Smooth muscle cell (in vitro differentiated cells): ENCODE results near the gene TMEM232. TPM values are rescaled to one million over a fixed set of nuclear protein-coding genes. Genes with fewer than 3 reads are reported as not detected.
A peak's percentile ranks its signal among the peaks of the same experiment; 100 is the strongest.

Experiments
- DNase-seq: peaks from one replicate; lab custom pipeline; 2025; ENCODE audit not compliant: unreplicated experiment; lab: John Stamatoyannopoulos, UW
- H2AFZ ChIP-seq: fragments of 200-600 bp; sonication (generic); 2 replicates; pipeline ENCODE4 v1.6.0; 2016; ENCODE audit warnings: antibody characterized with exemption, low read depth, mild to moderate bottlenecking
- H3F3A ChIP-seq: fragments of 200-600 bp; sonication (generic); 2 replicates; pipeline ENCODE4 v1.6.0; 2017; ENCODE audit warnings: antibody characterized with exemption, low read depth
- H3K27ac ChIP-seq: fragments of 200-600 bp; sonication (generic); 2 replicates; pipeline ENCODE4 v1.5.1; 2016; ENCODE audit warnings: low read depth, mild to moderate bottlenecking
- H3K27me3 ChIP-seq: fragments of 200-600 bp; sonication (generic); 2 replicates; pipeline ENCODE4 v1.6.1; 2016; ENCODE audit warnings: low read depth, mild to moderate bottlenecking
- H3K36me3 ChIP-seq: fragments of 200-600 bp; sonication (generic); 2 replicates; pipeline ENCODE4 v1.5.1; 2016; ENCODE audit warnings: low read depth
- H3K4me1 ChIP-seq: fragments of 200-600 bp; sonication (generic); 2 replicates; pipeline ENCODE4 v1.5.1; 2016; ENCODE audit warnings: low read depth
- H3K4me2 ChIP-seq: fragments of 200-600 bp; sonication (generic); 2 replicates; pipeline ENCODE4 v1.6.0; 2016; ENCODE audit warnings: mild to moderate bottlenecking
- H3K4me3 ChIP-seq: fragments of 200-600 bp; sonication (generic); 2 replicates; pipeline ENCODE4 v1.5.1; 2016; ENCODE audit warnings: mild to moderate bottlenecking
- H3K79me2 ChIP-seq: fragments of 200-600 bp; sonication (generic); 2 replicates; pipeline ENCODE4 v1.6.0; 2016; ENCODE audit warnings: low read depth, mild to moderate bottlenecking
- H3K9ac ChIP-seq: fragments of 200-600 bp; sonication (generic); 2 replicates; pipeline ENCODE4 v1.6.0; 2016; ENCODE audit warnings: low read depth
- H3K9me3 ChIP-seq: fragments of 200-600 bp; sonication (generic); replicated peaks from 2 replicates; pipeline ENCODE4 v1.5.1; 2016; ENCODE audit warnings: low read depth
- H4K20me1 ChIP-seq: fragments of 200-600 bp; sonication (generic); 2 replicates; pipeline ENCODE4 v1.6.0; 2016; ENCODE audit warnings: low read depth
- WGBS: methylation state at CpG from one replicate; pipeline ENCODE4 v1.1.7; 2016; ENCODE audit warnings: low lambda C conversion rate; 5-methylcytosine and 5-hydroxymethylcytosine counted together
- polyA plus RNA-seq: library from polyadenylated mRNA; unstranded; fragments of >200 nt; fragmentation: Nextera tagmentation; extraction: Ambion mirVana; gene quantifications from 2 replicates; pipeline ENCODE4 v1.2.1, GENCODE V29; 2016
- total RNA-seq: library from RNA; depleted of rRNA; stranded (reverse); fragments of >200 nt; gene quantifications from 2 replicates; pipeline ENCODE4 v1.2.3, GENCODE V29; 2014
- TF ChIP-seq, protein P1 (sequence below): fragments of 200-600 bp; sonication (generic); IDR thresholded peaks from 2 replicates; pipeline ENCODE4 v1.5.1; 2017; ENCODE audit warnings: borderline replicate concordance, mild to moderate bottlenecking, antibody characterized with exemption; ENCODE audit not compliant: insufficient read depth, poor library complexity, severe bottlenecking

TMEM232 gene
- total and polyA plus RNA-seq, 2 experiments from 2014 or later, result 0.49 to 1.0 TPM

DNA sequence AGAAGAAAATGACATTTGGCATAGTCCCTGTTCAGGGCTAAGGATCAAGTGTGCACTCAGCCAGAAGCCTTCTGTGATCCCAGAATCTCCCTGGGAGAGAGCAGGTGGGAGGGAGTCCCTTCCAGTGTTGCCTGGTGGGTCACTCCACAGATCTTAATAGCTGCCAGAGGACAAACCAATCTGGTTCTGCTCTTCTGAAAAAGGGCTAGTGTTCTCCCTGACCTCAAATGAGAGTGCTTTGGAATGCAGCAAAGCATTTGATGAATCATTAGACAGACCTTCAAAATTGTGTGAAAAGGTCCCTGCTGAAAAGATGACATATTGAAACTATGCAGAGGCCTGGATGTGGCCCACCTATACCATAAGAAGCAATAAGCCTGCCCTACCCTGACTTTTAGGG, 339.7 kb downstream of the TMEM232 start:
- Histone ChIP-seq H3K4me1 (peaks cover 8% of the 10 kb centered on the region), H3K4me3 (no peak overlapping the region), H3K9me3 (no peaks in the 10 kb centered on the region), H3K36me3 (no peaks in the 10 kb centered on the region), H3F3A (no peaks in the 10 kb centered on the region), H3K27ac (peak overlapping the region; percentile 75), H3K4me2 (no peak overlapping the region), H3K27me3 (no peaks in the 10 kb centered on the region), H4K20me1 (no peaks in the 10 kb centered on the region), H3K79me2 (no peaks in the 10 kb centered on the region), H3K9ac (no peak overlapping the region), H2AFZ (no peak overlapping the region)
- TF ChIP-seq, protein P1, sequence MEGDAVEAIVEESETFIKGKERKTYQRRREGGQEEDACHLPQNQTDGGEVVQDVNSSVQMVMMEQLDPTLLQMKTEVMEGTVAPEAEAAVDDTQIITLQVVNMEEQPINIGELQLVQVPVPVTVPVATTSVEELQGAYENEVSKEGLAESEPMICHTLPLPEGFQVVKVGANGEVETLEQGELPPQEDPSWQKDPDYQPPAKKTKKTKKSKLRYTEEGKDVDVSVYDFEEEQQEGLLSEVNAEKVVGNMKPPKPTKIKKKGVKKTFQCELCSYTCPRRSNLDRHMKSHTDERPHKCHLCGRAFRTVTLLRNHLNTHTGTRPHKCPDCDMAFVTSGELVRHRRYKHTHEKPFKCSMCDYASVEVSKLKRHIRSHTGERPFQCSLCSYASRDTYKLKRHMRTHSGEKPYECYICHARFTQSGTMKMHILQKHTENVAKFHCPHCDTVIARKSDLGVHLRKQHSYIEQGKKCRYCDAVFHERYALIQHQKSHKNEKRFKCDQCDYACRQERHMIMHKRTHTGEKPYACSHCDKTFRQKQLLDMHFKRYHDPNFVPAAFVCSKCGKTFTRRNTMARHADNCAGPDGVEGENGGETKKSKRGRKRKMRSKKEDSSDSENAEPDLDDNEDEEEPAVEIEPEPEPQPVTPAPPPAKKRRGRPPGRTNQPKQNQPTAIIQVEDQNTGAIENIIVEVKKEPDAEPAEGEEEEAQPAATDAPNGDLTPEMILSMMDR, result no peak
- no peak for DNase-seq

DNA sequence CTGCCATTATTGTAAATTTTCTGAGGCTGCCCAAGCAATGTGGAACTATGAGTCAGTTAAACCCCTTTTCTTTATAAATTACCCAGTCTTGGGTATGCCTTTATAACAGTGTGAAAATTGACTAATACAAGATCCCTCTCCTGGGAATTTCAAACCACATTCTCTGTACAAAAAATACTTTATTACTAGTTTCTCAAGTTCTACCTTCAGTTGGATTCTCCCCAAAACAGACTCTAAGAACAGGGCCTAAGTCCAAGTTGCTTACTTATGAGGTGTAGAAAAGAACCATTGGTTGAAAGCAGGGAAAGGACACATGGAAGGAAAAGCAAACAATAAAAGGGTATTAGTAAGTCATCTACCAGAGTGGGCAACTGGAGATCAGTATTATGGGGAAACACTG, 343.2 kb downstream of the TMEM232 start:
- no peak for DNase-seq
- H3K4me1 ChIP-seq, result peaks cover 8% of the 10 kb centered on the region
- H2AFZ ChIP-seq, result no peak overlapping the region
- no peak overlapping the region for H3K4me3 ChIP-seq
- H4K20me1 ChIP-seq, result no peaks in the 10 kb centered on the region
- H3K9me3 ChIP-seq, result no peaks in the 10 kb centered on the region
- no peak overlapping the region for H3K9ac ChIP-seq
- H3K79me2 ChIP-seq, result no peaks in the 10 kb centered on the region
- no peak overlapping the region for H3K27ac ChIP-seq
- H3F3A ChIP-seq, result peaks cover 9% of the 10 kb centered on the region
- TF ChIP-seq, protein P1, result no peak
- no peaks in the 10 kb centered on the region for H3K27me3 ChIP-seq
- H3K36me3 ChIP-seq, result no peaks in the 10 kb centered on the region
- no peak overlapping the region for H3K4me2 ChIP-seq

DNA sequence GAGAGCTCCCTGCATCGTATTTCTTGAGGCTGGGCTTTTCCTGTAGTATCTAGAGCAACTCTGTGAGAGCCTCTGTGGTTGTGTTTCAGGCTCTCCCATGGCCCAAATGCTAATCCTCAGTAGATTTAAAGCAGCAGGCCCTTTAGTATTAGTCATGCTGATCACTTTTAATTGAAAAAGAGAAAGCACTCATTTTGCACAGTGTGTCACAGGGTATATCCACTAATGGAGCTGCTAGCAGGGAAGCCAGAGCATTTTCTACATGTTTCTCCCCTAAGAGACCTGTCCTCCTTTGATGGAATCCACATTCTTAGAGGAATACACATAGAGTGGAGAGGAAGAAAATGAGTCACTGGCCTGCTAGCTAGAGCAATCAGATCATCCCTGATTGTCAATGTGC, 348.5 kb downstream of the TMEM232 start:
- peaks cover 10% of the 10 kb centered on the region for H3K4me1 ChIP-seq
- 0% methylated on average over 1 of the region's 1 CpG for WGBS
- H3F3A ChIP-seq, result peaks cover 23% of the 10 kb centered on the region
- DNase-seq, result no peak
- no peak overlapping the region for H3K4me3 ChIP-seq
- no peaks in the 10 kb centered on the region for H3K9me3 ChIP-seq
- peak overlapping the region; percentile 93 for H3K27ac ChIP-seq
- no peaks in the 10 kb centered on the region for H3K27me3 ChIP-seq
- TF ChIP-seq, protein P1, result no peak
- H4K20me1 ChIP-seq, result no peaks in the 10 kb centered on the region
- H3K9ac ChIP-seq, result peak overlapping the region; percentile 63
- H3K79me2 ChIP-seq, result no peaks in the 10 kb centered on the region
- no peak overlapping the region for H2AFZ ChIP-seq
- H3K4me2 ChIP-seq, result peak overlapping the region; percentile 66
- H3K36me3 ChIP-seq, result no peaks in the 10 kb centered on the region

DNA sequence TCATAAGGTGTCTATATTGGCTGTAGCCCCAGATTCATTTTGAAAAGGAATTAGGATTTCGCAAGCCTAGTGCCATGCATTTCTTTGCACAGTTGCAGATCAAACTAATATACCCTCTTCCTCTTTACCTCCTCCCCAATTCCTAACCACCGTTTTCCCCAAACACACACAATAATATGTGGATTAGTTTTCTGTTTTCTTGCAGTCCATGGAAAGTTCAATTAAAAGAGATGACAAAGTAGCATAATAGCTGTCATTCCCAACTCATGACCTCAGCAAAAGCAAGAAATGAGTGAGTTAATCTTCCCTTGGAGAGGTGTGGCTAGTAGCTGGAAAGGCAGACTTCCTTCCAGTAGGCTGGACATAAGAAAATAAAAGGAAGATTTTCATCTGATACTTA, 349.1 kb downstream of the TMEM232 start:
- peak overlapping the region; percentile 93 for H3K27ac ChIP-seq

More for the DNA sequence above, 349.1 kb downstream of the TMEM232 start:
- no peaks in the 10 kb centered on the region for H4K20me1 ChIP-seq
- H3K4me3 ChIP-seq, result no peak overlapping the region
- H2AFZ ChIP-seq, result no peak overlapping the region
- no peak for DNase-seq
- H3K9me3 ChIP-seq, result no peaks in the 10 kb centered on the region
- TF ChIP-seq, protein P1, result no peak
- no peaks in the 10 kb centered on the region for H3K27me3 ChIP-seq
- peak overlapping the region; percentile 63 for H3K9ac ChIP-seq
- H3K4me2 ChIP-seq, result peak overlapping the region; percentile 66
- H3K36me3 ChIP-seq, result no peaks in the 10 kb centered on the region
- 59% methylated on average over 2 of the region's 2 CpGs for WGBS
- no peaks in the 10 kb centered on the region for H3K79me2 ChIP-seq
- H3K4me1 ChIP-seq, result peaks cover 10% of the 10 kb centered on the region
- peaks cover 23% of the 10 kb centered on the region for H3F3A ChIP-seq
